Heart right ventricle (tissue), 16 donors: ENCODE results near the gene PDE6D. TPM values are rescaled to one million over a fixed set of nuclear protein-coding genes. Genes with fewer than 3 reads are reported as not detected.

Experiments
- ATAC-seq, 8 donors: fragments of 200-7000 bp; cut with Tn5 transposase; one replicate each; pipeline ENCODE4 v1.9.1; 2020; ENCODE audit warnings: mild to moderate bottlenecking in 8 of 8, moderate library complexity in 8 of 8, moderate number of reproducible peaks in 1 of 8
- DNase-seq, 2 donors: peaks; one replicate each; pipeline ENCODE4 v3.0.0-alpha.2; 2020
- H3K27ac ChIP-seq, 10 donors: fragments of 200-600 bp; sonication (generic) in 2 of 10; one replicate each; pipeline versions ENCODE4 v1.5.0 to v1.8.0; 2020 to 2022; ENCODE audit warnings: mild to moderate bottlenecking in 3 of 10
- H3K27me3 ChIP-seq, 7 donors: fragments of 200-600 bp; one replicate each; pipeline ENCODE4 v1.8.0; 2021 to 2022; ENCODE audit warnings: mild to moderate bottlenecking in 2 of 7
- H3K36me3 ChIP-seq, 9 donors: fragments of 200-600 bp; sonication (generic) in 1 of 9; one replicate each; pipeline versions ENCODE4 v1.5.0 to v1.8.0; 2020 to 2022; ENCODE audit warnings: mild to moderate bottlenecking in 2 of 9
- H3K4me1 ChIP-seq, 9 donors: fragments of 200-600 bp; sonication (generic) in 1 of 9; one replicate each; pipeline versions ENCODE4 v1.5.0 to v1.8.0; 2020 to 2022; ENCODE audit warnings: mild to moderate bottlenecking in 4 of 9
- H3K4me3 ChIP-seq, 10 donors: fragments of 200-600 bp; sonication (generic) in 2 of 10; one replicate each; pipeline versions ENCODE4 v1.5.0 to v1.8.0; 2020 to 2022; ENCODE audit warnings: mild to moderate bottlenecking in 7 of 10, moderate library complexity in 2 of 10
- H3K9me3 ChIP-seq, 11 donors: fragments of 200-600 bp in 10 of 11; sonication (generic) in 2 of 11; one replicate each; pipeline versions ENCODE4 v1.5.0 to v1.8.0; 2013 to 2022; ENCODE audit warnings: mild to moderate bottlenecking in 2 of 11, control low read depth in 1 of 11, moderate library complexity in 1 of 11
- CTCF ChIP-seq, 9 donors: fragments of 200-600 bp; sonication (generic) in 2 of 9; IDR thresholded peaks; one replicate each; pipeline versions ENCODE4 v1.5.0 to v1.8.0; 2021 to 2022; ENCODE audit warnings: antibody characterized with exemption in 9 of 9, mild to moderate bottlenecking in 5 of 9, moderate library complexity in 1 of 9
- WGBS, 2 donors: extraction: QIAGEN DNeasy Blood & Tissue Kit; methylation state at CpG; one replicate each; pipeline ENCODE4 v1.1.7; 2013; ENCODE audit warnings: inconsistent platforms in 1 of 2; 5-methylcytosine and 5-hydroxymethylcytosine counted together
- intact Hi-C, 10 donors: fragments of 100-400 bp; cut with DNase I; formaldehyde crosslinking; loops; one replicate each; pipeline versions ENCODE4 v1.11.1 to v1.14.2; 2022
- polyA plus RNA-seq, 2 donors: library from polyadenylated mRNA; stranded (reverse); fragments of 200-250 nt; gene quantifications; one replicate each; pipeline ENCODE4 v1.2.3, GENCODE V29; 2013
- total RNA-seq, 10 donors: library from RNA; stranded (reverse); fragmentation: NEBNext Ultra II Directional in 3 of 10; extraction: Animal tissue kit (Norgen Biotek cat#: 25700) in 3 of 10; gene quantifications; one replicate each; pipeline versions ENCODE4 v1.2.1 to v1.2.4, GENCODE V29; 2021 to 2023
- donor health status: Arrhythmogenic right ventricular cardiomyopathy.
- donor health status: ischemic (EF 13 %, LVEDD 7.1; RV severe dilation, severe dysfunction).
- donor health status: healthy with polysubstance abuse.
- donor health status: DM: no; HTN: yes; CAD: no.
- donor health status: DM: no; HTN: no; CAD: no.
- donor health status: ischemic (EF 25% LVEDD 6.9; RV normal size, moderate dysfunction).
- donor health status: ischemic (EF 25% LVEDD 5.7; RV mildly dilated, moderate dysfunction).
- donor health status: healthy.
- donor health status: DM: yes; HTN: yes; CAD: no.
- donor health status: Ischemic cardiomyopathy.
- donor health status: ischemic (EF 35%, LVEDD 5.7; RV mildly dilated, moderate dysfunction).
- donor health status: nonischemic (EF 11% LVEDD 7.7; RV severe dilation, severe dysfunction).
- donor health status: DM: yes; HTN: yes; CAD: no.
- donor health status: PGD.
- donor health status: ischemic (EF 29% LVEDD 5.4; RV normal size, mild dysfunction).
- donor health status: nonischemic (EF 23%, LVEDD 6.1; RV moderate dilation, normal function).

Gene PDE6D
- total and polyA plus RNA-seq, 12 donors, result 11.4 to 31.2 (median 18.4) TPM

GRCh38 chr2:231769170-231770136, 11.6 kb downstream of the PDE6D start:
- WGBS, 2 donors, result 88 to 90% methylated on average over 6 of the region's 6 CpGs

GRCh38 chr2:231765496-231765929, 15.6 kb downstream of the PDE6D start:
- no peak for ATAC-seq
- H3K4me3 ChIP-seq, result no peak overlapping the region
- no peak overlapping the region for H3K27ac ChIP-seq
- peaks cover 0 to 11% (median 0%) of the 10 kb centered on the region in 9 donors for H3K4me1 ChIP-seq
- no peaks in the 10 kb centered on the region for H3K36me3 ChIP-seq
- intact Hi-C loops, result no loop called here
- no peak for DNase-seq
- H3K9me3 ChIP-seq, result no peaks in the 10 kb centered on the region
- TF ChIP-seq CTCF (IDR thresholded peaks at IDR 0.05), result no peak
- H3K27me3 ChIP-seq, result no peaks in the 10 kb centered on the region

More at GRCh38 chr2:231769170-231770136, 11.6 kb downstream of the PDE6D start:
- no peaks in the 10 kb centered on the region for H3K27me3 ChIP-seq
- H3K36me3 ChIP-seq, result no peaks in the 10 kb centered on the region
- no peak for ATAC-seq
- intact Hi-C loops, result no loop called here
- DNase-seq, result no peak
- H3K27ac ChIP-seq, result no peak overlapping the region
- TF ChIP-seq CTCF (IDR thresholded peaks at IDR 0.05), result no peak
- no peaks in the 10 kb centered on the region for H3K9me3 ChIP-seq
- H3K4me3 ChIP-seq, result no peak overlapping the region
- peaks cover 0 to 9% (median 0%) of the 10 kb centered on the region in 9 donors for H3K4me1 ChIP-seq

- TF ChIP-seq CTCF (IDR thresholded peaks at IDR 0.05), result no peak
- DNase-seq, result no peak
- Histone ChIP-seq H3K4me3 (no peak overlapping the region), H3K27me3 (no peaks in the 10 kb centered on the region), H3K36me3 (no peaks in the 10 kb centered on the region), H3K27ac (no peak overlapping the region), H3K9me3 (no peaks in the 10 kb centered on the region), H3K4me1 (peaks cover 0 to 11% (median 0%) of the 10 kb centered on the region in 9 donors)
- ATAC-seq, result no peak
- intact Hi-C loops, result no loop called here
- 84 to 87% methylated on average over 4 of the region's 4 CpGs for WGBS, 2 donors
Observed at GRCh38 chr2:231764760-231765159, 16.3 kb downstream of the PDE6D start.

GRCh38 chr2:231764124-231764523, 17.0 kb downstream of the PDE6D start:
- no peak for TF ChIP-seq CTCF (IDR thresholded peaks at IDR 0.05)
- Histone ChIP-seq H3K27ac (no peak overlapping the region), H3K27me3 (no peaks in the 10 kb centered on the region), H3K9me3 (no peaks in the 10 kb centered on the region), H3K4me1 (peaks cover 0 to 11% (median 0%) of the 10 kb centered on the region in 9 donors), H3K36me3 (no peaks in the 10 kb centered on the region), H3K4me3 (no peak overlapping the region)
- DNase-seq (no peak), ATAC-seq (no peak)
- intact Hi-C loops, result no loop called here
